Thoracic aorta (tissue), 2 donors: Measurements from ENCODE around the gene M1AP. TPM values are rescaled to one million over a fixed set of nuclear protein-coding genes. Genes with fewer than 3 reads are reported as not detected.

Experiments
- ATAC-seq: fragments of 150-250 bp; one replicate; pipeline ENCODE4 v1.8.0; 2017; ENCODE audit warnings: low read depth; ENCODE audit not compliant: insufficient number of reproducible peaks, low FRiP score
- DNase-seq: peaks from one replicate; pipeline ENCODE4 v3.0.0-alpha.2; 2020; ENCODE audit warnings: low spot score
- H3K27ac ChIP-seq, 2 donors: fragments of 200-600 bp; sonication (generic); 1 replicate in 1 of 2; 2 replicates in 1 of 2; pipeline ENCODE4 v1.5.1; 2016; ENCODE audit warnings: mild to moderate bottlenecking in 2 of 2, moderate library complexity in 2 of 2
- H3K27me3 ChIP-seq: fragments of 200-600 bp; sonication (generic); replicated peaks from 2 replicates; pipeline ENCODE4 v1.6.0; 2016; ENCODE audit warnings: mild to moderate bottlenecking; ENCODE audit not compliant: insufficient read depth
- H3K36me3 ChIP-seq: fragments of 200-600 bp; sonication (generic); one replicate; pipeline ENCODE4 v1.5.1; 2016
- H3K4me1 ChIP-seq, 2 donors: fragments of 200-600 bp; sonication (generic); 1 replicate in 1 of 2; 2 replicates in 1 of 2; pipeline versions ENCODE4 v1.5.1 to v1.6.0; 2016; ENCODE audit warnings: low read depth in 2 of 2, mild to moderate bottlenecking in 1 of 2; ENCODE audit not compliant: control insufficient read depth in 1 of 2
- H3K4me3 ChIP-seq: fragments of 200-600 bp; sonication (generic); 2 replicates; pipeline ENCODE4 v1.5.1; 2016; ENCODE audit warnings: mild to moderate bottlenecking
- H3K9me3 ChIP-seq: fragments of 200-600 bp; sonication (generic); 2 replicates; pipeline ENCODE4 v1.5.1; 2016
- total RNA-seq, 2 donors: library from RNA; depleted of rRNA; stranded (reverse); fragments of >200 nt; gene quantifications; one replicate each; pipeline versions ENCODE4 v1.1.0 to v1.2.3, GENCODE V29; 2016
- TF ChIP-seq, protein P1 (sequence below): fragments of 200-600 bp; sonication (generic); IDR thresholded peaks from one replicate; pipeline ENCODE4 v1.5.1; 2019; ENCODE audit warnings: antibody characterized with exemption

Gene M1AP
- total RNA-seq, 2 donors from 2014 or later: 4.5 TPM; not detected in 1

DNA sequence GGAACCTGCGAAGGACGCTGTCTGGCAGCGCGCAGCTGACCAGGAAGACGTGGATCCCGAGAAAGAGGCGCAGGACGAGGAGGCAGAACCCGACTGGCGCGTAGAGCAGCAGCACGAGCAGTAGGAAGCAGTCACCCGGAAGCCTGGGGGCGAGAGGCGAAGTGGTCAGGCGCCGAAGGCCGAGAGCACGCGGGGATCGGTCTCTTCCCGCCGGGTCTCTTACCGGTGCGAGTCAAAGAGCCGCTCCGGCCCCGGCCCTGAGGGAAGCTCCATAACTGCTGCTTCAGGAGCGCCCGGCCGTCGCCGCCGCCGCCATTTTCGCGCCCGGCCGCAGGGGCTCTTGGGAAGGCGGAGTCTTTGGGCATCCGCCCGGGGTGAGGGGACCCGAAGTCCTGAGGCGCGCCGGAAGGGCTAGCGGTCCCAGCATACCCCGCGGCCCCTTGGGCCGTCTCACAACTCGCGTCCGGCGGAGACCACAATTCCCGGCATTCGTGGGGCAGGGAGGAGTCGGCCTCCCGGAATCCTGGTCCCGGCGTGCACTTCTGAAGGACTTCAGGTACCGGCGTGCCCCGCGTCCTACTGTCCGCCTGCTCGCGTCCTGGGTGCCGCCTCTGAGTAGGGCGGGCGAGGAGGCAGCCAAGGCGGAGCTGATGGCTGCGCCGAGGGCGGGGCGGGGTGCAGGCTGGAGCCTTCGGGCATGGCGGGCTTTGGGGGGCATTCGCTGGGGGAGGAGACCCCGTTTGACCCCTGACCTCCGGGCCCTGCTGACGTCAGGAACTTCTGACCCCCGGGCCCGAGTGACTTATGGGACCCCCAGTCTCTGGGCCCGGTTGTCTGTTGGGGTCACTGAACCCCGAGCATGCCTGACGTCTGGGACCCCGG, 118.5 kb downstream of the M1AP start, which contains the start of the genes AUP1 and HTRA2:
Gene AUP1 (minus strand): TSS at position 350 of the 882 bp plus-strand sequence. CDS start 77 bp downstream, at position 273.
Gene HTRA2 (plus strand): TSS at position 577 of the 882 bp plus-strand sequence. CDS start 74 bp downstream, at position 651.
- ATAC-seq (peak; percentile 87), DNase-seq (peak; percentile 94)
- Histone ChIP-seq H3K4me1 (peaks cover 14 to 27% of the 10 kb centered on the region in 2 donors), H3K27ac (peak within 1 kb of the TSS; percentile 81), H3K4me3 (peak within 1 kb of the TSS; percentile 100), H3K36me3 (peaks cover 34% of the 10 kb centered on the region), H3K9me3 (no peaks in the 10 kb centered on the region), H3K27me3 (no peaks in the 10 kb centered on the region)
- TF ChIP-seq, protein P1, sequence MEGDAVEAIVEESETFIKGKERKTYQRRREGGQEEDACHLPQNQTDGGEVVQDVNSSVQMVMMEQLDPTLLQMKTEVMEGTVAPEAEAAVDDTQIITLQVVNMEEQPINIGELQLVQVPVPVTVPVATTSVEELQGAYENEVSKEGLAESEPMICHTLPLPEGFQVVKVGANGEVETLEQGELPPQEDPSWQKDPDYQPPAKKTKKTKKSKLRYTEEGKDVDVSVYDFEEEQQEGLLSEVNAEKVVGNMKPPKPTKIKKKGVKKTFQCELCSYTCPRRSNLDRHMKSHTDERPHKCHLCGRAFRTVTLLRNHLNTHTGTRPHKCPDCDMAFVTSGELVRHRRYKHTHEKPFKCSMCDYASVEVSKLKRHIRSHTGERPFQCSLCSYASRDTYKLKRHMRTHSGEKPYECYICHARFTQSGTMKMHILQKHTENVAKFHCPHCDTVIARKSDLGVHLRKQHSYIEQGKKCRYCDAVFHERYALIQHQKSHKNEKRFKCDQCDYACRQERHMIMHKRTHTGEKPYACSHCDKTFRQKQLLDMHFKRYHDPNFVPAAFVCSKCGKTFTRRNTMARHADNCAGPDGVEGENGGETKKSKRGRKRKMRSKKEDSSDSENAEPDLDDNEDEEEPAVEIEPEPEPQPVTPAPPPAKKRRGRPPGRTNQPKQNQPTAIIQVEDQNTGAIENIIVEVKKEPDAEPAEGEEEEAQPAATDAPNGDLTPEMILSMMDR: no peak

GRCh38 chr2:74528600-74529356, 119.4 kb downstream of the M1AP start:
- H3K27ac ChIP-seq: peak overlapping the region; percentile 81
- no peak for ATAC-seq
- no peaks in the 10 kb centered on the region for H3K9me3 ChIP-seq
- H3K36me3 ChIP-seq: peaks cover 31% of the 10 kb centered on the region
- TF ChIP-seq, protein P1: no peak
- H3K4me3 ChIP-seq: peak overlapping the region; percentile 100
- no peak for DNase-seq
- H3K4me1 ChIP-seq: peaks cover 14 to 27% of the 10 kb centered on the region in 2 donors
- no peaks in the 10 kb centered on the region for H3K27me3 ChIP-seq

DNA sequence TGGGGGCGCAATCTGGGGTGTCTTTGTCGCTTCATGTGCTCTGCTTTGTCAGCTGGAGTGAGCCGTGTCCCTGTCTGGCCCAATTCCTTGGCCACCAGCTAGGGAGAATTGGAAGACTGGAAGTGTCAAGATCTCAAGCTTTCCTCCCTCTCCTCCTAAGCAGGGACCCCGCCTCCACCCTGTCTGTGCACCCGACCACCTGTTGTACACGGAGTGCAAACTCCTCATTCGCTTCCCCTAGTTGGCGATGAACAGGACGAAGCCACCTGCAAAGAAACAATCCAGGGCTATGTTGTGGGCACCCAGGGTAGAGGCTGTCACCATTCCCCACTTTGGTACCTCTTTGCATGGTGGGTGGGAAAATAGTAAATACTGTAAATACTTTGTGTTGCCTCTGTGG, 120.4 kb downstream of the M1AP start:
- ATAC-seq (no peak), DNase-seq (no peak)
- Histone ChIP-seq H3K9me3 (no peaks in the 10 kb centered on the region), H3K4me3 (no peak overlapping the region), H3K27ac (no peak overlapping the region), H3K4me1 (peaks cover 14 to 27% of the 10 kb centered on the region in 2 donors), H3K27me3 (no peaks in the 10 kb centered on the region), H3K36me3 (peaks cover 21% of the 10 kb centered on the region)
- TF ChIP-seq, protein P1: no peak

- peaks cover 14 to 27% of the 10 kb centered on the region in 2 donors for H3K4me1 ChIP-seq
- H3K27me3 ChIP-seq: no peaks in the 10 kb centered on the region
- DNase-seq: no peak
- H3K36me3 ChIP-seq: peaks cover 19% of the 10 kb centered on the region
- TF ChIP-seq, protein P1: no peak
- ATAC-seq: no peak
- H3K27ac ChIP-seq: no peak overlapping the region
- H3K4me3 ChIP-seq: no peak overlapping the region
- H3K9me3 ChIP-seq: no peaks in the 10 kb centered on the region
Measured at GRCh38 chr2:74526649-74527230, 121.4 kb downstream of the M1AP start.
